KMS-11 (cell line): ENCODE data around the gene EHBP1L1.

ENCODE experiments used
- H2AFZ ChIP-seq: fragments of 200-600 bp; sonication (generic); 2 replicates; pipeline ENCODE4 v1.6.1; 2016; ENCODE audit warnings: antibody characterized with exemption, mixed run types, low read depth
- H3K27ac ChIP-seq: fragments of 200-600 bp; sonication (generic); 2 replicates; pipeline ENCODE4 v1.6.1; 2016; ENCODE audit warnings: mild to moderate bottlenecking, mixed run types
- H3K27me3 ChIP-seq: fragments of 200-600 bp; sonication (generic); 2 replicates; pipeline ENCODE4 v1.6.1; 2017; ENCODE audit warnings: mild to moderate bottlenecking, low read depth, mixed run types, moderate library complexity; ENCODE audit not compliant: insufficient read depth
- H3K36me3 ChIP-seq: fragments of 200-600 bp; sonication (generic); 2 replicates; pipeline ENCODE4 v1.6.1; 2017; ENCODE audit warnings: mild to moderate bottlenecking, mixed run types; ENCODE audit not compliant: insufficient read depth
- H3K4me1 ChIP-seq: fragments of 200-600 bp; sonication (generic); 2 replicates; pipeline ENCODE4 v1.6.1; 2016; ENCODE audit warnings: mild to moderate bottlenecking, low read depth, mixed run types; ENCODE audit not compliant: poor library complexity, severe bottlenecking
- H3K4me2 ChIP-seq: fragments of 200-600 bp; sonication (generic); 2 replicates; pipeline ENCODE4 v1.7.0; 2016; ENCODE audit warnings: mild to moderate bottlenecking, mixed run types
- H3K4me3 ChIP-seq: fragments of 200-600 bp; sonication (generic); IDR thresholded peaks from 2 replicates; pipeline ENCODE4 v1.6.1; 2017; ENCODE audit warnings: low read depth, low read length, mixed read lengths; ENCODE audit not compliant: insufficient read depth
- H3K79me2 ChIP-seq: fragments of 200-600 bp; sonication (generic); 2 replicates; pipeline ENCODE4 v1.6.1; 2016; ENCODE audit warnings: low read depth, mixed run types; ENCODE audit not compliant: insufficient read depth
- H3K9ac ChIP-seq: fragments of 200-600 bp; sonication (generic); 2 replicates; pipeline ENCODE4 v1.6.1; 2016; ENCODE audit warnings: mild to moderate bottlenecking, mixed run types
- H4K20me1 ChIP-seq: fragments of 200-600 bp; sonication (generic); 2 replicates; pipeline ENCODE4 v1.6.1; 2016; ENCODE audit warnings: mild to moderate bottlenecking, mixed run types; ENCODE audit not compliant: insufficient read depth
- TF ChIP-seq, protein P1 (sequence below): fragments of 200-600 bp; sonication (generic); conservative IDR thresholded peaks from 2 replicates; pipeline ENCODE4 v1.6.1; 2017; ENCODE audit warnings: low read depth, mild to moderate bottlenecking, antibody characterized with exemption, low read length, moderate library complexity, mixed read lengths

Gene EHBP1L1

GRCh38 chr11:65575568-65576231 lies at the start of gene EHBP1L1:
EHBP1L1 (plus strand) TSS chr11:65576053; CDS start chr11:65576303, 250 bp downstream.
- H4K20me1 ChIP-seq, result no peaks in the 10 kb centered on the region
- peaks cover 47% of the 10 kb centered on the region for H3K79me2 ChIP-seq
- TF ChIP-seq, protein P1, sequence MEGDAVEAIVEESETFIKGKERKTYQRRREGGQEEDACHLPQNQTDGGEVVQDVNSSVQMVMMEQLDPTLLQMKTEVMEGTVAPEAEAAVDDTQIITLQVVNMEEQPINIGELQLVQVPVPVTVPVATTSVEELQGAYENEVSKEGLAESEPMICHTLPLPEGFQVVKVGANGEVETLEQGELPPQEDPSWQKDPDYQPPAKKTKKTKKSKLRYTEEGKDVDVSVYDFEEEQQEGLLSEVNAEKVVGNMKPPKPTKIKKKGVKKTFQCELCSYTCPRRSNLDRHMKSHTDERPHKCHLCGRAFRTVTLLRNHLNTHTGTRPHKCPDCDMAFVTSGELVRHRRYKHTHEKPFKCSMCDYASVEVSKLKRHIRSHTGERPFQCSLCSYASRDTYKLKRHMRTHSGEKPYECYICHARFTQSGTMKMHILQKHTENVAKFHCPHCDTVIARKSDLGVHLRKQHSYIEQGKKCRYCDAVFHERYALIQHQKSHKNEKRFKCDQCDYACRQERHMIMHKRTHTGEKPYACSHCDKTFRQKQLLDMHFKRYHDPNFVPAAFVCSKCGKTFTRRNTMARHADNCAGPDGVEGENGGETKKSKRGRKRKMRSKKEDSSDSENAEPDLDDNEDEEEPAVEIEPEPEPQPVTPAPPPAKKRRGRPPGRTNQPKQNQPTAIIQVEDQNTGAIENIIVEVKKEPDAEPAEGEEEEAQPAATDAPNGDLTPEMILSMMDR, result no peak
- H3K27me3 ChIP-seq, result no peaks in the 10 kb centered on the region
- H3K4me2 ChIP-seq, result peak within 1 kb of the TSS; percentile 97
- H3K4me1 ChIP-seq, result peaks cover 43% of the 10 kb centered on the region
- peak within 1 kb of the TSS; percentile 76 for H3K9ac ChIP-seq
- peak within 1 kb of the TSS; percentile 70 for H3K27ac ChIP-seq
- H3K36me3 ChIP-seq, result no peaks in the 10 kb centered on the region
- no peak within 1 kb of the TSS for H2AFZ ChIP-seq
- no peak within 1 kb of the TSS for H3K4me3 ChIP-seq

GRCh38 chr11:65526744-65527143 lies 49.1 kb upstream of the EHBP1L1 start:
- Histone ChIP-seq H3K4me3 (no peak overlapping the region), H3K27ac (no peak overlapping the region), H3K79me2 (peaks cover 16% of the 10 kb centered on the region; the same call in 1 of the 2 replicates), H3K4me1 (peaks cover 4% of the 10 kb centered on the region), H3K4me2 (no peak overlapping the region), H3K36me3 (no peaks in the 10 kb centered on the region; the same call in 1 of the 2 replicates), H4K20me1 (no peaks in the 10 kb centered on the region), H3K9ac (no peak overlapping the region), H3K27me3 (peaks cover 4% of the 10 kb centered on the region; the same call in 1 of the 2 replicates), H2AFZ (no peak overlapping the region)
- TF ChIP-seq, protein P1, result no peak

- no peak overlapping the region for H3K27ac ChIP-seq
- no peaks in the 10 kb centered on the region for H4K20me1 ChIP-seq
- H3K4me2 ChIP-seq, result no peak overlapping the region
- H3K27me3 ChIP-seq, result no peaks in the 10 kb centered on the region
- no peaks in the 10 kb centered on the region; the same call in 1 of the 2 replicates for H3K36me3 ChIP-seq
- no peak overlapping the region for H2AFZ ChIP-seq
- H3K9ac ChIP-seq, result no peak overlapping the region
- no peak overlapping the region for H3K4me3 ChIP-seq
- TF ChIP-seq, protein P1, result no peak
- H3K79me2 ChIP-seq, result peaks cover 16% of the 10 kb centered on the region; the same call in 1 of the 2 replicates
- peaks cover 4% of the 10 kb centered on the region for H3K4me1 ChIP-seq
Observed at GRCh38 chr11:65528819-65529350, 47.0 kb upstream of the EHBP1L1 start.

GRCh38 chr11:65529475-65530156 lies 46.2 kb upstream of the EHBP1L1 start:
- no peak overlapping the region for H3K9ac ChIP-seq
- H3K27me3 ChIP-seq, result no peaks in the 10 kb centered on the region
- peaks cover 16% of the 10 kb centered on the region; the same call in 1 of the 2 replicates for H3K79me2 ChIP-seq
- H3K36me3 ChIP-seq, result no peaks in the 10 kb centered on the region; the same call in 1 of the 2 replicates
- H3K4me2 ChIP-seq, result no peak overlapping the region
- no peak overlapping the region for H3K27ac ChIP-seq
- H3K4me1 ChIP-seq, result peaks cover 4% of the 10 kb centered on the region
- H4K20me1 ChIP-seq, result no peaks in the 10 kb centered on the region
- TF ChIP-seq, protein P1, result no peak
- no peak overlapping the region for H2AFZ ChIP-seq
- no peak overlapping the region for H3K4me3 ChIP-seq
